ENCODE results near the gene CDHR2. TPM values are rescaled to one million over a fixed set of nuclear protein-coding genes. Genes with fewer than 3 reads are reported as not detected.
"Not testable (repeated sequence)": the region's sequence is repeated elsewhere in the genome, so short reads cannot be mapped to it uniquely, and the experiment has no call there.

The CDHR2 gene
- total RNA-seq, 3 donors from 2014 or later (not counting 1 experiment from before 2014, with no cell fraction given): 0.75 to 2.2 (median 1.8) TPM

DNA sequence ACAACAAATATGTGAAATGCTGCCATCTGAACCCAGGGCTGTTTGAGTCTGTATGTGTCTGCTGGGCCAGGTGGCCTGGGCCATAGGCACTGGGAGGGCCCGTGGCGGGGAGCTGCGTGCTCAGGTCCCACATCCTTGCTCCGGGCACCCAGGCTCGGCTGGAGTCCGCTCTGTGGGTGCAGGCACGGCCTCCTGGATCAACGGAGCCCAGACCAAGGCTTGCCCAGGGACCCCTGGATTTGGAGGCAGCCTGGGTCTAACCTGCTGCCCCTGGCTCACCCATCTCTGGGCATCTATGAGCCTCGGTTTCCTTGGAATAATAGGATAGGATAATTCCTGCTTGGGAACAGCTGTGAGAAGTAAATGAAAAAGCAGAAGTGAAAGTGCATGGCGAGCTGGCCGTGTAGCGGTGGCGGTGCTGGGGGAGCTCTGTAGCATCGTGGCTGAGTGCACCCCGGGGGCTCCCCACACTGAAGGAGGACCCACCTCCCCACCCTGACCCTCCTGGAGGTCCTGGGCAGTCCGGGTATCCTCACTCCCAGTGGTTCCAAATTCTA is 1.2 kb downstream of the CDHR2 start:
- peak in 1 of 3 donors; percentile 34 for ATAC-seq
- no peaks in the 10 kb centered on the region for H3K27me3 ChIP-seq (ENCODE audit: control insufficient read depth, insufficient read depth, low read length)
- H3K4me1 Mint-ChIP-seq: peaks cover 10 to 14% of the 10 kb centered on the region in 2 donors

GRCh38 chr5:176550937-176551336 is 1.8 kb downstream of the CDHR2 start:
- H3K4me3 Mint-ChIP-seq: peak overlapping the region; percentile 7
- H3K4me3 ChIP-seq (ENCODE audit: low read length); DNase-seq; H3K9me3 Mint-ChIP-seq; H3K27me3 Mint-ChIP-seq (ENCODE audit: low read depth in 2 of 2); ATAC-seq; H3K27ac ChIP-seq (ENCODE audit: low read length); H3K27me3 ChIP-seq (ENCODE audit: control insufficient read depth, insufficient read depth, low read length); intact Hi-C loops (cut with micrococcal nuclease); H3K36me3 ChIP-seq (ENCODE audit: control insufficient read depth, insufficient read depth, low read length); H3K36me3 Mint-ChIP-seq; H3K9me3 ChIP-seq (ENCODE audit: control insufficient read depth, insufficient read depth, low read length): not testable (repeated sequence)
- 81% methylated on average over 11 of the region's 11 CpGs for WGBS (ENCODE audit: insufficient coverage)
- peaks cover 18% of the 10 kb centered on the region for H3K4me1 ChIP-seq (ENCODE audit: control insufficient read depth, insufficient read depth, low read length)
- peak overlapping the region in 1 of 2 donors; percentile 36 for H3K27ac Mint-ChIP-seq
- H3K4me1 Mint-ChIP-seq: peaks cover 10 to 17% of the 10 kb centered on the region in 2 donors

More for the DNA sequence above, 1.2 kb downstream of the CDHR2 start:
- DNase-seq: no peak
- intact Hi-C loops (cut with micrococcal nuclease): no loop called here
- Mint-ChIP-seq H3K9me3 (no peaks in the 10 kb centered on the region), H3K27ac (peak overlapping the region in 1 of 2 donors; percentile 36), H3K27me3 (ENCODE audit: low read depth in 2 of 2) (peaks cover 0 to 5% of the 10 kb centered on the region in 2 donors), H3K36me3 (no peaks in the 10 kb centered on the region), H3K4me3 (peak overlapping the region; percentile 42)
- Histone ChIP-seq H3K4me1 (ENCODE audit: control insufficient read depth, insufficient read depth, low read length) (peaks cover 18% of the 10 kb centered on the region), H3K27ac (ENCODE audit: low read length) (no peak overlapping the region), H3K36me3 (ENCODE audit: control insufficient read depth, insufficient read depth, low read length) (no peaks in the 10 kb centered on the region), H3K4me3 (ENCODE audit: low read length) (no peak overlapping the region), H3K9me3 (ENCODE audit: control insufficient read depth, insufficient read depth, low read length) (no peaks in the 10 kb centered on the region)
- WGBS (ENCODE audit: insufficient coverage): 37% methylated on average over 16 of the region's 16 CpGs
- TF ChIP-seq, protein P1, sequence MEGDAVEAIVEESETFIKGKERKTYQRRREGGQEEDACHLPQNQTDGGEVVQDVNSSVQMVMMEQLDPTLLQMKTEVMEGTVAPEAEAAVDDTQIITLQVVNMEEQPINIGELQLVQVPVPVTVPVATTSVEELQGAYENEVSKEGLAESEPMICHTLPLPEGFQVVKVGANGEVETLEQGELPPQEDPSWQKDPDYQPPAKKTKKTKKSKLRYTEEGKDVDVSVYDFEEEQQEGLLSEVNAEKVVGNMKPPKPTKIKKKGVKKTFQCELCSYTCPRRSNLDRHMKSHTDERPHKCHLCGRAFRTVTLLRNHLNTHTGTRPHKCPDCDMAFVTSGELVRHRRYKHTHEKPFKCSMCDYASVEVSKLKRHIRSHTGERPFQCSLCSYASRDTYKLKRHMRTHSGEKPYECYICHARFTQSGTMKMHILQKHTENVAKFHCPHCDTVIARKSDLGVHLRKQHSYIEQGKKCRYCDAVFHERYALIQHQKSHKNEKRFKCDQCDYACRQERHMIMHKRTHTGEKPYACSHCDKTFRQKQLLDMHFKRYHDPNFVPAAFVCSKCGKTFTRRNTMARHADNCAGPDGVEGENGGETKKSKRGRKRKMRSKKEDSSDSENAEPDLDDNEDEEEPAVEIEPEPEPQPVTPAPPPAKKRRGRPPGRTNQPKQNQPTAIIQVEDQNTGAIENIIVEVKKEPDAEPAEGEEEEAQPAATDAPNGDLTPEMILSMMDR (IDR thresholded peaks at IDR 0.05): no peak

DNA sequence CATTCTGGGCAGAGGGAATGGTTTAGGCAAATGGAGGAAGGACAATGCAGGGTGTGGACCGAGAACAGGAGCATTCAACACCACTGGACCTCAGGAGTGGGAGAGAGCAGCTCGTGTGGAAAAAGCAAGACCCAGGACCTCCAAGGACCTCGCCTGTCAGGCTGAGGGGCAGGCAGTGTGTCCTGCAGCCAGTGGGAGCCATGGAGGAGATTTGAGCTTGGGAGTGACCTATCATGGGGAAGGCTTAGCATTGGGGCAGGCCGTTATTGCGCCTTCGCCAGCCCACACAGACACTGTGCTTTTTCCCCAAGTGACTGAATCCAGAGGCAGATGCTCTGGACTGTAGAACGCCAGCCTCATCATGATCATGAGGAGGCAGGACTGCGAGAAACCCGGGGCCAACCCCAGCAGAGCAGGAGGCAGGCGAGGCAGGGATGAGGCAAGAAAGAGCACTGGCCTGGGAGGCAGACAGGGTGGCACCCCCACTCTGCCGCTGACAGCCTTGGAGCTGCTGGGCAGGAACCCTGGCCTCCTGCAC is 3.3 kb downstream of the CDHR2 start:
- 92% methylated on average over 11 of the region's 11 CpGs for WGBS (ENCODE audit: insufficient coverage)

More for the DNA sequence above, 3.3 kb downstream of the CDHR2 start:
- Mint-ChIP-seq H3K9me3 (no peaks in the 10 kb centered on the region), H3K4me3 (no peak overlapping the region), H3K27me3 (ENCODE audit: low read depth in 2 of 2) (peaks cover 0 to 8% of the 10 kb centered on the region in 2 donors), H3K36me3 (no peaks in the 10 kb centered on the region), H3K4me1 (peaks cover 10 to 19% of the 10 kb centered on the region in 2 donors), H3K27ac (no peak overlapping the region)
- no peak for DNase-seq
- Histone ChIP-seq H3K9me3 (ENCODE audit: control insufficient read depth, insufficient read depth, low read length) (no peaks in the 10 kb centered on the region), H3K27me3 (ENCODE audit: control insufficient read depth, insufficient read depth, low read length) (no peaks in the 10 kb centered on the region), H3K4me3 (ENCODE audit: low read length) (no peak overlapping the region), H3K4me1 (ENCODE audit: control insufficient read depth, insufficient read depth, low read length) (peaks cover 18% of the 10 kb centered on the region), H3K27ac (ENCODE audit: low read length) (no peak overlapping the region), H3K36me3 (ENCODE audit: control insufficient read depth, insufficient read depth, low read length) (no peaks in the 10 kb centered on the region)
- intact Hi-C loops (cut with micrococcal nuclease): no loop called here
- no peak for ATAC-seq
- TF ChIP-seq, protein P1 (IDR thresholded peaks at IDR 0.05): no peak
